HepG2 (cell line): Measurements from ENCODE around the gene MBOAT7. TPM values are rescaled to one million over a fixed set of nuclear protein-coding genes. Genes with fewer than 3 reads are reported as not detected.

ENCODE experiments used
- CBX2 ChIP-seq, 2 experiments: fragments of 200-600 bp in 1 of 2; sonication (generic); formaldehyde crosslinking in 1 of 2; IDR thresholded peaks; 2 replicates each; pipeline versions ENCODE4 v1.7.0 to v1.8.1; 2018 to 2022; ENCODE audit warnings: low read depth in 2 of 2, low read length in 1 of 2, mild to moderate bottlenecking in 1 of 2, missing genetic modification reagents in 1 of 2
- FOSL2 ChIP-seq: sonication (generic); formaldehyde crosslinking; IDR thresholded peaks from 2 replicates; pipeline ENCODE4 v1.4.0; 2020; ENCODE audit warnings: missing genetic modification reagents
- FOXA3 ChIP-seq: IDR thresholded peaks from 2 replicates; pipeline ENCODE4 v1.6.1; 2016; ENCODE audit warnings: missing genetic modification reagents, missing compliant biosample characterization
- GATAD2A ChIP-seq: IDR thresholded peaks from 2 replicates; pipeline ENCODE4 v1.6.1; 2016
- KMT2B ChIP-seq: IDR thresholded peaks from 2 replicates; pipeline ENCODE4 v1.6.1; 2016; ENCODE audit warnings: missing genetic modification reagents, missing compliant biosample characterization
- MIER3 ChIP-seq: IDR thresholded peaks from 2 replicates; pipeline ENCODE4 v1.6.1; 2016; ENCODE audit warnings: missing compliant biosample characterization, borderline replicate concordance
- NCOA2 ChIP-seq: sonication (generic); formaldehyde crosslinking; IDR thresholded peaks from 2 replicates; pipeline ENCODE4 v1.8.0; 2022; ENCODE audit warnings: inconsistent platforms
- NONO ChIP-seq, 2 experiments: fragments of 450-650 bp in 1 of 2; sonication (generic) in 1 of 2; formaldehyde crosslinking in 1 of 2; IDR thresholded peaks in 1 of 2; conservative IDR thresholded peaks in 1 of 2; 2 replicates each; pipeline versions ENCODE4 v1.6.1 to v1.8.0; 2017 to 2022; ENCODE audit warnings: mild to moderate bottlenecking in 1 of 2, missing genetic modification reagents in 1 of 2, moderate library complexity in 1 of 2
- PHF20 ChIP-seq: sonication (generic); formaldehyde crosslinking; IDR thresholded peaks from 2 replicates; pipeline ENCODE4 v1.5.0; 2020; ENCODE audit warnings: mild to moderate bottlenecking, missing genetic modification reagents
- POLR2G ChIP-seq: fragments of 200-400 bp; formaldehyde crosslinking; IDR thresholded peaks from 2 replicates; pipeline ENCODE4 v1.6.1; 2018; ENCODE audit warnings: mild to moderate bottlenecking, low read depth, low read length, moderate library complexity
- RARA ChIP-seq: IDR thresholded peaks from 2 replicates; pipeline ENCODE4 v1.6.1; 2016; ENCODE audit warnings: missing genetic modification reagents, missing compliant biosample characterization
- RXRB ChIP-seq: IDR thresholded peaks from 2 replicates; pipeline ENCODE4 v1.6.1; 2016; ENCODE audit warnings: borderline replicate concordance, missing genetic modification reagents, missing compliant biosample characterization
- SIX1 ChIP-seq: sonication (generic); formaldehyde crosslinking; IDR thresholded peaks from 2 replicates; pipeline ENCODE4 v1.4.0; 2020; ENCODE audit warnings: missing genetic modification reagents, borderline replicate concordance
- ZNF567 ChIP-seq: sonication (generic); formaldehyde crosslinking; IDR thresholded peaks from 2 replicates; pipeline ENCODE4 v1.8.1; 2023; ENCODE audit warnings: mild to moderate bottlenecking, missing genetic modification reagents, borderline replicate concordance
- ZNF773 ChIP-seq: sonication (generic); formaldehyde crosslinking; IDR thresholded peaks from 2 replicates; pipeline ENCODE4 v1.4.0; 2020; ENCODE audit warnings: missing genetic modification reagents, borderline replicate concordance
- ZSCAN31 ChIP-seq: sonication (generic); formaldehyde crosslinking; IDR thresholded peaks from 2 replicates; pipeline ENCODE4 v1.5.0; 2020; ENCODE audit warnings: low read depth, mild to moderate bottlenecking, missing genetic modification reagents
- polyA plus RNA-seq, 8 experiments: library from polyadenylated mRNA; depleted of rRNA in 3 of 8; stranded (reverse) in 7 of 8; unstranded in 1 of 8; fragments of >200 nt; fragmentation: Illumina TruSeq in 4 of 8; extraction: Trizol in 4 of 8; gene quantifications; 2 replicates each; pipeline versions ENCODE4 v1.2.1 to v1.2.3, GENCODE V29; 2011 to 2016; ENCODE audit warnings: low read depth in 4 of 8, missing spikeins in 1 of 8, mixed read lengths in 1 of 8; ENCODE audit not compliant: insufficient read depth in 1 of 8
- total RNA-seq, 5 experiments: library from RNA; depleted of rRNA; stranded (reverse); fragments of >200 nt; fragmentation: Illumina TruSeq; extraction: Trizol; gene quantifications; 2 replicates each; pipeline ENCODE4 v1.2.3, GENCODE V29; 2016; ENCODE audit warnings: low read depth in 1 of 5
- TF ChIP-seq, protein P1 (sequence below): sonication (generic); formaldehyde crosslinking; IDR thresholded peaks from 2 replicates; pipeline ENCODE4 v1.4.0; 2020; ENCODE audit warnings: mild to moderate bottlenecking, missing genetic modification reagents
- TF ChIP-seq, protein P2 (sequence below): conservative IDR thresholded peaks from 2 replicates; pipeline ENCODE4 v1.6.1; 2018; ENCODE audit warnings: missing genetic modification reagents
- TF ChIP-seq, protein P3 (sequence below): sonication (generic); IDR thresholded peaks from 2 replicates; pipeline ENCODE4 v1.6.1; 2016; ENCODE audit warnings: low read depth, borderline replicate concordance
- TF ChIP-seq, protein P4 (sequence below): IDR thresholded peaks from 2 replicates; pipeline ENCODE4 v1.6.1; 2012; ENCODE audit warnings: inconsistent platforms
- TF ChIP-seq, protein P5 (sequence below): sonication (generic); formaldehyde crosslinking; IDR thresholded peaks from 2 replicates; pipeline ENCODE4 v1.8.1; 2023; ENCODE audit warnings: missing genetic modification reagents, mild to moderate bottlenecking, borderline replicate concordance
- TF ChIP-seq, protein P6 (sequence below): sonication (generic); formaldehyde crosslinking; IDR thresholded peaks from 2 replicates; pipeline ENCODE4 v1.4.0; 2020; ENCODE audit warnings: mild to moderate bottlenecking, missing genetic modification reagents

MBOAT7 gene
- total and polyA plus RNA-seq, 2 of the 13 experiments (the other 11 are each of a cell fraction or from before 2014, with no cell fraction given), result 22.2 to 25.5 TPM

DNA sequence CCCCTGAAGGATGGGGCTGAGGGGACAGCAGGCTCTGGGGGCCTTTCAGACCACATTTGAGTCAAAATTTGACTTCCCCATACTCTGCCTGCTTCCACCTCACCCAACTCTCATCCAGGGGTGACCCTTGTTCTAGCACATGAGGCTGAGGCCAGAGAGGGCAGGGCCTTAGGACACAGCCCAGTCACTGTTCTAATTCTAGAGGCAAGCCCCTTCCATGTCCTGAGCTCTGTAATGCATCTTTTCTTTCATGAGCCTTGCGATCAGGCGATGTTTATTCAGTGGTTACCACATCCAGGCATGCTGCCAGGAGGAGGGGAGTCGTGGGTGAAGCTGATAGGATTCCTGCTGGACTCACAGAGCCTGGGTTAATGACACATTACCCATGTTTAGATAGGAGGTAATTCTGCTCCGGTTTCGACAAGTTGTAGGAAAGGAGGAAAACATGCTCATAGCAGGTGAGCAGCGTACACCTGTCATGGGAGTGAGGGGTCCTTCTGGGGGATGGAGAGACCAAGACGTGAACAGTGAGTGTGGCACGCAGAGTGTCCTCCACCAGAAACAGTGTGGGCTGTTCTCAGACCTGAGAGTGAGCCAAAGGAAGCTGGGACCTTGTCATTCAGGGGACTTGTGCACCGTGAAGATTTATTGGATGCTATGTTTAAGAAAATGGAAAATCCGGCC is 20.6 kb upstream of the MBOAT7 start (continued):
- peak; percentile 91 for TF ChIP-seq GATAD2A (CRISPR knock-in tag)
- no peak for TF ChIP-seq CBX2 (IDR thresholded peaks at IDR 0.05; ENCODE audit: low read depth, low read length)
- no peak for TF ChIP-seq CBX2 (CRISPR knock-in tag; IDR thresholded peaks at IDR 0.05; ENCODE audit: low read depth)
- no peak for TF ChIP-seq NONO (IDR thresholded peaks at IDR 0.05)
- TF ChIP-seq NONO (CRISPR knock-in tag; conservative IDR thresholded peaks at IDR 0.05), result peak; percentile 81
- TF ChIP-seq, protein P1, sequence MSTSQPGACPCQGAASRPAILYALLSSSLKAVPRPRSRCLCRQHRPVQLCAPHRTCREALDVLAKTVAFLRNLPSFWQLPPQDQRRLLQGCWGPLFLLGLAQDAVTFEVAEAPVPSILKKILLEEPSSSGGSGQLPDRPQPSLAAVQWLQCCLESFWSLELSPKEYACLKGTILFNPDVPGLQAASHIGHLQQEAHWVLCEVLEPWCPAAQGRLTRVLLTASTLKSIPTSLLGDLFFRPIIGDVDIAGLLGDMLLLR (CRISPR knock-in tag), result no peak
- TF ChIP-seq, protein P2, sequence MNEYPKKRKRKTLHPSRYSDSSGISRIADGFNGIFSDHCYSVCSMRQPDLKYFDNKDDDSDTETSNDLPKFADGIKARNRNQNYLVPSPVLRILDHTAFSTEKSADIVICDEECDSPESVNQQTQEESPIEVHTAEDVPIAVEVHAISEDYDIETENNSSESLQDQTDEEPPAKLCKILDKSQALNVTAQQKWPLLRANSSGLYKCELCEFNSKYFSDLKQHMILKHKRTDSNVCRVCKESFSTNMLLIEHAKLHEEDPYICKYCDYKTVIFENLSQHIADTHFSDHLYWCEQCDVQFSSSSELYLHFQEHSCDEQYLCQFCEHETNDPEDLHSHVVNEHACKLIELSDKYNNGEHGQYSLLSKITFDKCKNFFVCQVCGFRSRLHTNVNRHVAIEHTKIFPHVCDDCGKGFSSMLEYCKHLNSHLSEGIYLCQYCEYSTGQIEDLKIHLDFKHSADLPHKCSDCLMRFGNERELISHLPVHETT, result peak; percentile 50; the same call in 1 of the 2 replicates
- peak; percentile 93 for TF ChIP-seq RXRB (CRISPR knock-in tag)
- peak; percentile 18; the same call in 1 of the 2 replicates for TF ChIP-seq ZSCAN31
- TF ChIP-seq ZNF773 (CRISPR knock-in tag), result no peak
- TF ChIP-seq, protein P3, sequence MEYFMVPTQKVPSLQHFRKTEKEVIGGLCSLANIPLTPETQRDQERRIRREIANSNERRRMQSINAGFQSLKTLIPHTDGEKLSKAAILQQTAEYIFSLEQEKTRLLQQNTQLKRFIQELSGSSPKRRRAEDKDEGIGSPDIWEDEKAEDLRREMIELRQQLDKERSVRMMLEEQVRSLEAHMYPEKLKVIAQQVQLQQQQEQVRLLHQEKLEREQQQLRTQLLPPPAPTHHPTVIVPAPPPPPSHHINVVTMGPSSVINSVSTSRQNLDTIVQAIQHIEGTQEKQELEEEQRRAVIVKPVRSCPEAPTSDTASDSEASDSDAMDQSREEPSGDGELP, result peak; percentile 66; the same call in 1 of the 2 replicates
- peak; percentile 79 for TF ChIP-seq NCOA2 (CRISPR knock-in tag)
- TF ChIP-seq, protein P4, sequence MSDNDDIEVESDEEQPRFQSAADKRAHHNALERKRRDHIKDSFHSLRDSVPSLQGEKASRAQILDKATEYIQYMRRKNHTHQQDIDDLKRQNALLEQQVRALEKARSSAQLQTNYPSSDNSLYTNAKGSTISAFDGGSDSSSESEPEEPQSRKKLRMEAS, result peak; percentile 56; the same call in 1 of the 2 replicates
- peak; percentile 94 for TF ChIP-seq FOXA3 (CRISPR knock-in tag)
- TF ChIP-seq PHF20 (CRISPR knock-in tag), result no peak
- TF ChIP-seq KMT2B, result no peak
- TF ChIP-seq FOSL2 (CRISPR knock-in tag), result peak; percentile 78
- no peak for TF ChIP-seq ZNF567
- peak; percentile 95 for TF ChIP-seq MIER3
- peak; percentile 90 for TF ChIP-seq RARA
- TF ChIP-seq POLR2G, result 0 out of 2 replicates have a peak, but pooled peaks have one; percentile 11
- TF ChIP-seq, protein P5, sequence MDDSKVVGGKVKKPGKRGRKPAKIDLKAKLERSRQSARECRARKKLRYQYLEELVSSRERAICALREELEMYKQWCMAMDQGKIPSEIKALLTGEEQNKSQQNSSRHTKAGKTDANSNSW (CRISPR knock-in tag), result no peak
- TF ChIP-seq SIX1 (CRISPR knock-in tag), result peak; percentile 72; the same call in 1 of the 2 replicates
- TF ChIP-seq, protein P6, sequence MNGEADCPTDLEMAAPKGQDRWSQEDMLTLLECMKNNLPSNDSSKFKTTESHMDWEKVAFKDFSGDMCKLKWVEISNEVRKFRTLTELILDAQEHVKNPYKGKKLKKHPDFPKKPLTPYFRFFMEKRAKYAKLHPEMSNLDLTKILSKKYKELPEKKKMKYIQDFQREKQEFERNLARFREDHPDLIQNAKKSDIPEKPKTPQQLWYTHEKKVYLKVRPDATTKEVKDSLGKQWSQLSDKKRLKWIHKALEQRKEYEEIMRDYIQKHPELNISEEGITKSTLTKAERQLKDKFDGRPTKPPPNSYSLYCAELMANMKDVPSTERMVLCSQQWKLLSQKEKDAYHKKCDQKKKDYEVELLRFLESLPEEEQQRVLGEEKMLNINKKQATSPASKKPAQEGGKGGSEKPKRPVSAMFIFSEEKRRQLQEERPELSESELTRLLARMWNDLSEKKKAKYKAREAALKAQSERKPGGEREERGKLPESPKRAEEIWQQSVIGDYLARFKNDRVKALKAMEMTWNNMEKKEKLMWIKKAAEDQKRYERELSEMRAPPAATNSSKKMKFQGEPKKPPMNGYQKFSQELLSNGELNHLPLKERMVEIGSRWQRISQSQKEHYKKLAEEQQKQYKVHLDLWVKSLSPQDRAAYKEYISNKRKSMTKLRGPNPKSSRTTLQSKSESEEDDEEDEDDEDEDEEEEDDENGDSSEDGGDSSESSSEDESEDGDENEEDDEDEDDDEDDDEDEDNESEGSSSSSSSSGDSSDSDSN (CRISPR knock-in tag), result peak; percentile 22; the same call in 1 of the 2 replicates
